ENCODE measurements around the gene TBC1D4. TPM values are rescaled to one million over a fixed set of nuclear protein-coding genes. Genes with fewer than 3 reads are reported as not detected.

TBC1D4 gene
- total RNA-seq, 2 experiments from 2014 or later: 37.4 to 42.0 TPM

DNA sequence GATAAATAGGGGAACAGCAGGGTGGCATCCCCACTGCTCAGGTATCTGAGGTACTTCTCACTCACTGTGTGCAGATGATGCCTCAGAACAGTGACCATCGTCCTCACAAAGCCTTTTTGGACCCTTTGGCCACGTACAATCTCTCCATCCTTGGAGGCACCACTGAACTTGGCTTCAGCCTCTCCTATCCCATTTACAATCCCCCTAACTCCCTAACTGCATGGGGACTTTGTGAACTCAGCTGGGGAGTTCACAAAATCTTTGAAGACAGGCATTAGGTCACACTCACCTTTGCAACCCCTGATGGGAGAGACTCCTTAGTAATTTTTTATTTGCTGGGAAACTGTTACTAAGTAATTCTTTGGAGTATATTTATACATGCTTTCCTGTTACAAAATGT lies 60.8 kb downstream of the TBC1D4 start:
- TF ChIP-seq, protein P1, sequence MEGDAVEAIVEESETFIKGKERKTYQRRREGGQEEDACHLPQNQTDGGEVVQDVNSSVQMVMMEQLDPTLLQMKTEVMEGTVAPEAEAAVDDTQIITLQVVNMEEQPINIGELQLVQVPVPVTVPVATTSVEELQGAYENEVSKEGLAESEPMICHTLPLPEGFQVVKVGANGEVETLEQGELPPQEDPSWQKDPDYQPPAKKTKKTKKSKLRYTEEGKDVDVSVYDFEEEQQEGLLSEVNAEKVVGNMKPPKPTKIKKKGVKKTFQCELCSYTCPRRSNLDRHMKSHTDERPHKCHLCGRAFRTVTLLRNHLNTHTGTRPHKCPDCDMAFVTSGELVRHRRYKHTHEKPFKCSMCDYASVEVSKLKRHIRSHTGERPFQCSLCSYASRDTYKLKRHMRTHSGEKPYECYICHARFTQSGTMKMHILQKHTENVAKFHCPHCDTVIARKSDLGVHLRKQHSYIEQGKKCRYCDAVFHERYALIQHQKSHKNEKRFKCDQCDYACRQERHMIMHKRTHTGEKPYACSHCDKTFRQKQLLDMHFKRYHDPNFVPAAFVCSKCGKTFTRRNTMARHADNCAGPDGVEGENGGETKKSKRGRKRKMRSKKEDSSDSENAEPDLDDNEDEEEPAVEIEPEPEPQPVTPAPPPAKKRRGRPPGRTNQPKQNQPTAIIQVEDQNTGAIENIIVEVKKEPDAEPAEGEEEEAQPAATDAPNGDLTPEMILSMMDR (IDR thresholded peaks at IDR 0.05): no peak
- no peaks in the 10 kb centered on the region for H3K4me1 Mint-ChIP-seq (ENCODE audit: low read depth)
- H3K9me3 Mint-ChIP-seq: no peaks in the 10 kb centered on the region
- peaks cover 16% of the 10 kb centered on the region for H3K27me3 Mint-ChIP-seq
- no peak for ATAC-seq (ENCODE audit: poor library complexity)
- CTCF ChIA-PET: no interaction called here
- H3K36me3 Mint-ChIP-seq (ENCODE audit: low read depth): no peaks in the 10 kb centered on the region
- no peak overlapping the region for H3K4me3 Mint-ChIP-seq
- POLR2A ChIA-PET: no interaction called here
- intact Hi-C loops (cut with DNase I, micrococcal nuclease): no loop called here
- no peak overlapping the region for H3K27ac Mint-ChIP-seq
- Histone ChIP-seq H3K27me3 (ENCODE audit: control insufficient read depth in 1 of 2, insufficient read depth in 2 of 2, low read length in 2 of 2) (no peaks in the 10 kb centered on the region), H3K9me3 (ENCODE audit: control insufficient read depth in 1 of 2, insufficient read depth in 1 of 2, low read length in 2 of 2) (no peaks in the 10 kb centered on the region), H3K27ac (ENCODE audit: low read depth in 1 of 2, low read length in 2 of 2) (no peak overlapping the region), H3K36me3 (ENCODE audit: insufficient read depth, low read length) (no peaks in the 10 kb centered on the region), H3K4me1 (ENCODE audit: insufficient read depth, low read length) (no peaks in the 10 kb centered on the region), H3K4me3 (ENCODE audit: low read length) (no peak overlapping the region)
- DNase-seq: no peak

DNA sequence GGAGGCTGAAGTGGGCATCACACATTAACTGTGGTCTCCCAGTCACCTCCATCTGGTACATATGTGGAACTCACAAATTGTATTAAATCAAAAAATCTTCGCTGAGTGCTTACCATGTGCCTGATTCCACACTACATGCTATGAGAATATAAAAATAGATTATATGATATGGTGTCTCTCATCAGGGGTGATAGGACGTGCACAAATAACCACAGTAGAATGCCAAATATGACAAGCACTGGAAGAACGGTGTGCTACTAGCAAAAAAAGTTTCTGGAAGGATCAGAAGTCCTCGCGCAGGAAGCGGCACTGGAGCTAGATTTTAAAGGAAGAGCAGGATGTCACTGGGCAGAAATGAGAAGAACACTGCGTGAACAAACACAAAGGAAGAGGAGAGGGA lies 62.3 kb downstream of the TBC1D4 start:
- Histone ChIP-seq H3K9me3 (ENCODE audit: control insufficient read depth in 1 of 2, insufficient read depth in 1 of 2, low read length in 2 of 2) (no peaks in the 10 kb centered on the region), H3K36me3 (ENCODE audit: insufficient read depth, low read length) (no peaks in the 10 kb centered on the region), H3K4me1 (ENCODE audit: insufficient read depth, low read length) (no peaks in the 10 kb centered on the region), H3K4me3 (ENCODE audit: low read length) (no peak overlapping the region), H3K27me3 (ENCODE audit: control insufficient read depth in 1 of 2, insufficient read depth in 2 of 2, low read length in 2 of 2) (no peaks in the 10 kb centered on the region), H3K27ac (ENCODE audit: low read depth in 1 of 2, low read length in 2 of 2) (no peak overlapping the region)
- POLR2A ChIA-PET: no interaction called here
- H3K27me3 Mint-ChIP-seq: peaks cover 5% of the 10 kb centered on the region
- TF ChIP-seq, protein P1 (IDR thresholded peaks at IDR 0.05): no peak
- intact Hi-C loops (cut with DNase I, micrococcal nuclease): no loop called here
- H3K36me3 Mint-ChIP-seq (ENCODE audit: low read depth): no peaks in the 10 kb centered on the region
- H3K4me3 Mint-ChIP-seq: no peak overlapping the region
- no peaks in the 10 kb centered on the region for H3K4me1 Mint-ChIP-seq (ENCODE audit: low read depth)
- DNase-seq: no peak
- no peak overlapping the region for H3K27ac Mint-ChIP-seq
- CTCF ChIA-PET: no interaction called here
- H3K9me3 Mint-ChIP-seq: no peaks in the 10 kb centered on the region
- no peak for ATAC-seq (ENCODE audit: poor library complexity)

DNA sequence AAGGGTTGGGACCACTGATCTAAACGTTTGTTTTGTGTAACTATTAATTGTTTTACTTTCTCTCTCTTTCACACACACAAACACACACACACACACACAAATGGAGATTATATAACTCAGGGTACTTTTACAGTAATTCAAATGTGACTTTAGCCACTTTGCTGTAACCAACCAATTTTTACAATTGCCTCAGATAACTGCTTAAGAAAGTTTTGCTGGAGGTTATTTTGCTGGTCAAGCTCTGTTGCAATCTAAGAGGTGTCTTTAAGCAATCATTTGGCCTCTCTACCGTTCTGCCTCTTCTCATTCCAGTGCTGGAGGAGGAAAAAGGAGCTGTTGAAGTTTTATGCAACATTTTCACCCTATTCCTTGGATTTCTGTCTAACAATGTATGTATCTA lies 63.0 kb downstream of the TBC1D4 start:
- no peak overlapping the region for H3K4me3 Mint-ChIP-seq
- Histone ChIP-seq H3K4me1 (ENCODE audit: insufficient read depth, low read length) (no peaks in the 10 kb centered on the region), H3K4me3 (ENCODE audit: low read length) (no peak overlapping the region), H3K27ac (ENCODE audit: low read depth in 1 of 2, low read length in 2 of 2) (no peak overlapping the region), H3K27me3 (ENCODE audit: control insufficient read depth in 1 of 2, insufficient read depth in 2 of 2, low read length in 2 of 2) (no peaks in the 10 kb centered on the region), H3K36me3 (ENCODE audit: insufficient read depth, low read length) (no peaks in the 10 kb centered on the region), H3K9me3 (ENCODE audit: control insufficient read depth in 1 of 2, insufficient read depth in 1 of 2, low read length in 2 of 2) (no peaks in the 10 kb centered on the region)
- no peaks in the 10 kb centered on the region for H3K9me3 Mint-ChIP-seq
- H3K4me1 Mint-ChIP-seq (ENCODE audit: low read depth): no peaks in the 10 kb centered on the region
- no peak for DNase-seq
- CTCF ChIA-PET: no interaction called here
- TF ChIP-seq, protein P1 (IDR thresholded peaks at IDR 0.05): no peak
- intact Hi-C loops (cut with DNase I, micrococcal nuclease): no loop called here
- POLR2A ChIA-PET: no interaction called here
- no peaks in the 10 kb centered on the region for H3K36me3 Mint-ChIP-seq (ENCODE audit: low read depth)
- H3K27me3 Mint-ChIP-seq: no peaks in the 10 kb centered on the region
- no peak overlapping the region for H3K27ac Mint-ChIP-seq
- no peak for ATAC-seq (ENCODE audit: poor library complexity)

Measured in CD4-positive, alpha-beta T cell (primary cell).